GM19463 (cell line): ENCODE data around the gene GPR137B.
A peak's percentile ranks its signal among the peaks of the same experiment; 100 is the strongest.
"Not testable (repeated sequence)": the region's sequence is repeated elsewhere in the genome, so short reads cannot be mapped to it uniquely, and the experiment has no call there.

Source experiments
- ATAC-seq: cut with Tn5 transposase; IDR thresholded peaks from one replicate; pipeline ENCODE4 v1.9.1; 2021; ENCODE audit warnings: mild to moderate bottlenecking, moderate library complexity; ENCODE audit not compliant: unreplicated experiment

GPR137B gene

GRCh38 chr1:236142253-236143103, at the start of gene GPR137B:
Gene GPR137B (plus strand): TSS chr1:236142539. CDS start chr1:236142623, 84 bp downstream.
- ATAC-seq = peak; percentile 66

- no peak for ATAC-seq
These were observed 49.4 kb upstream of the GPR137B start for GRCh38 chr1:236092899-236093298.

- no peak for ATAC-seq
These were observed 46.4 kb upstream of the GPR137B start for GRCh38 chr1:236095705-236096520.

GRCh38 chr1:236096660-236097482, 45.5 kb upstream of the GPR137B start:
- ATAC-seq = not testable (repeated sequence)

- ATAC-seq = no peak
These were observed 44.1 kb upstream of the GPR137B start for GRCh38 chr1:236098267-236098666.

- no peak for ATAC-seq
These were observed 42.9 kb upstream of the GPR137B start for GRCh38 chr1:236099355-236099974.

- no peak for ATAC-seq
These were observed 41.5 kb upstream of the GPR137B start for GRCh38 chr1:236100799-236101198.

GRCh38 chr1:236101233-236102200, 40.8 kb upstream of the GPR137B start:
- ATAC-seq = no peak

- ATAC-seq = no peak
These were observed 39.7 kb upstream of the GPR137B start for GRCh38 chr1:236102611-236103010.

GRCh38 chr1:236103059-236103458, 39.3 kb upstream of the GPR137B start:
- no peak for ATAC-seq

GRCh38 chr1:236103646-236104218, 38.6 kb upstream of the GPR137B start:
- ATAC-seq = no peak

GRCh38 chr1:236107121-236107907, 35.0 kb upstream of the GPR137B start:
- ATAC-seq = no peak

GRCh38 chr1:236108027-236108648, 34.2 kb upstream of the GPR137B start:
- no peak for ATAC-seq

- no peak for ATAC-seq
These were observed 32.2 kb upstream of the GPR137B start for GRCh38 chr1:236110137-236110536.

- ATAC-seq = no peak
These were observed 30.6 kb upstream of the GPR137B start for GRCh38 chr1:236111527-236112331.

GRCh38 chr1:236112332-236112627, 30.1 kb upstream of the GPR137B start:
- ATAC-seq = no peak

- ATAC-seq = no peak
These were observed 28.9 kb upstream of the GPR137B start for GRCh38 chr1:236113324-236114032.
